Measurements from ENCODE around the gene TSC2. TPM values are rescaled to one million over a fixed set of nuclear protein-coding genes. Genes with fewer than 3 reads are reported as not detected.
A peak's percentile ranks its signal among the peaks of the same experiment; 100 is the strongest.

TSC2 gene
- total RNA-seq, 1 donor from 2014 or later = 242 TPM

- H3K27ac Mint-ChIP-seq = peak overlapping the region; percentile 91
- no peak for TF ChIP-seq CTCF (IDR thresholded peaks at IDR 0.05; ENCODE audit: unreplicated experiment)
- no peaks in the 10 kb centered on the region for H3K27me3 Mint-ChIP-seq (ENCODE audit: low read depth)
- H3K4me3 Mint-ChIP-seq = no peak overlapping the region
- no peaks in the 10 kb centered on the region for H3K36me3 Mint-ChIP-seq
- peaks cover 45% of the 10 kb centered on the region for H3K4me1 Mint-ChIP-seq
- no peaks in the 10 kb centered on the region for H3K9me3 Mint-ChIP-seq
- no peak for DNase-seq (ENCODE audit: low spot score in 2 of 2, unreplicated experiment in 2 of 2)
Measured at GRCh38 chr16:2034696-2035430, 12.9 kb upstream of the TSC2 start.

- H3K4me1 Mint-ChIP-seq = peaks cover 45% of the 10 kb centered on the region
- no peak for TF ChIP-seq CTCF (IDR thresholded peaks at IDR 0.05; ENCODE audit: unreplicated experiment)
- peak overlapping the region; percentile 69 for H3K27ac Mint-ChIP-seq
- H3K4me3 Mint-ChIP-seq = no peak overlapping the region
- H3K36me3 Mint-ChIP-seq = no peaks in the 10 kb centered on the region
- DNase-seq (ENCODE audit: low spot score in 2 of 2, unreplicated experiment in 2 of 2) = peak in 1 of 2 experiments; percentile 81
- no peaks in the 10 kb centered on the region for H3K27me3 Mint-ChIP-seq (ENCODE audit: low read depth)
- H3K9me3 Mint-ChIP-seq = no peaks in the 10 kb centered on the region
Measured at GRCh38 chr16:2035431-2036199, 12.2 kb upstream of the TSC2 start.

- H3K27me3 Mint-ChIP-seq (ENCODE audit: low read depth) = no peaks in the 10 kb centered on the region
- no peaks in the 10 kb centered on the region for H3K9me3 Mint-ChIP-seq
- DNase-seq (ENCODE audit: low spot score in 2 of 2, unreplicated experiment in 2 of 2) = no peak
- TF ChIP-seq CTCF (IDR thresholded peaks at IDR 0.05; ENCODE audit: unreplicated experiment) = no peak
- peaks cover 45% of the 10 kb centered on the region for H3K4me1 Mint-ChIP-seq
- no peak overlapping the region for H3K4me3 Mint-ChIP-seq
- no peaks in the 10 kb centered on the region for H3K36me3 Mint-ChIP-seq
- H3K27ac Mint-ChIP-seq = peak overlapping the region; percentile 69
Measured at GRCh38 chr16:2036200-2036966, 11.4 kb upstream of the TSC2 start.

GRCh38 chr16:2037115-2037514 lies 10.7 kb upstream of the TSC2 start:
- Mint-ChIP-seq H3K4me3 (no peak overlapping the region), H3K36me3 (no peaks in the 10 kb centered on the region), H3K9me3 (no peaks in the 10 kb centered on the region), H3K4me1 (peaks cover 45% of the 10 kb centered on the region), H3K27me3 (ENCODE audit: low read depth) (no peaks in the 10 kb centered on the region), H3K27ac (no peak overlapping the region)
- no peak for DNase-seq (ENCODE audit: low spot score in 2 of 2, unreplicated experiment in 2 of 2)
- no peak for TF ChIP-seq CTCF (IDR thresholded peaks at IDR 0.05; ENCODE audit: unreplicated experiment)

- Mint-ChIP-seq H3K4me3 (no peak overlapping the region), H3K36me3 (no peaks in the 10 kb centered on the region), H3K27ac (peak overlapping the region; percentile 98), H3K4me1 (peaks cover 40% of the 10 kb centered on the region), H3K9me3 (no peaks in the 10 kb centered on the region), H3K27me3 (ENCODE audit: low read depth) (no peaks in the 10 kb centered on the region)
- no peak for DNase-seq (ENCODE audit: low spot score in 2 of 2, unreplicated experiment in 2 of 2)
- TF ChIP-seq CTCF (IDR thresholded peaks at IDR 0.05; ENCODE audit: unreplicated experiment) = no peak
Measured at GRCh38 chr16:2037647-2038381, 10.0 kb upstream of the TSC2 start.
